GM18519 (cell line): ENCODE measurements around the gene FZD10.

ENCODE experiments used
- ATAC-seq: cut with Tn5 transposase; IDR thresholded peaks from one replicate; pipeline ENCODE4 v1.9.1; 2021; ENCODE audit warnings: mild to moderate bottlenecking, moderate library complexity; ENCODE audit not compliant: unreplicated experiment, low FRiP score

Gene FZD10

GRCh38 chr12:130153803-130154202 is 8.5 kb upstream of the FZD10 start:
- ATAC-seq: no peak

DNA sequence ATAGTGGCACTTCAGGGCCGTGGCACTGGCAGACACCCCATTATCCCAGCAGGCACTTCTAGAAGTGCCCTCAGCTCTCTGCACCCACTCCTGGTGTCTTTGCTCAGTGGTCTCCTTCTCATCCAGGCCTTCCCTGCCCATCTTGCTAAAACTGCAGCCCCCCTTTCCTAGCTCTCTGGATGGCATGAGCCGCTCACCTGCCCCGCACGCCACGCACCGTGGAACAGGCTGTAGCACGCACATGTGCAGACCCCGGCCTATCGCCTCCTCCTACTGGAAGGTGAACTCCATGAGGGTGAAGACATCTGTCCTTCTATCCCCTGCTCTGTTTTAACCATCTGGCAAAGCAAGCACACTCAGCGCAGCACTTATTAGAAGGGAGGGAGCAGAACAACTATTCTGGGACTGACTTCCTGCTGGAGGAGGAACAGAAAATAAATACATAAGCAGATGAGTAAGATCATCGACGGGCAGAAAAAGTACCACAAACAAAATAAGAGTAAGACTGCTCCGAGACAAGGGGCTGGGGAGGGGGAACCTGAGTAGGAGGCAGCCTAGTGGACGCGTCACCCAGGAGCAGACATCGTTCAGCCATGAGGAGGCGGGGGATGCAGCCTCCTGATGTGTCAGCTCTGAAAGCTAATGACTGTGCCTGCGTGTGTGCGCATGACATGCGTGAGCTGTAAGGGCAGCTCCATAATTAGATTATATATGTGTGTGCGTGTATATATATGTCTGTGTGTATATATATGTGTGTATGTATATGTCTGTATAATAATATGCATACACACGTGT is 7.8 kb upstream of the FZD10 start:
- ATAC-seq: no peak

- no peak for ATAC-seq
Observed at GRCh38 chr12:130155416-130156073, 6.7 kb upstream of the FZD10 start.

DNA sequence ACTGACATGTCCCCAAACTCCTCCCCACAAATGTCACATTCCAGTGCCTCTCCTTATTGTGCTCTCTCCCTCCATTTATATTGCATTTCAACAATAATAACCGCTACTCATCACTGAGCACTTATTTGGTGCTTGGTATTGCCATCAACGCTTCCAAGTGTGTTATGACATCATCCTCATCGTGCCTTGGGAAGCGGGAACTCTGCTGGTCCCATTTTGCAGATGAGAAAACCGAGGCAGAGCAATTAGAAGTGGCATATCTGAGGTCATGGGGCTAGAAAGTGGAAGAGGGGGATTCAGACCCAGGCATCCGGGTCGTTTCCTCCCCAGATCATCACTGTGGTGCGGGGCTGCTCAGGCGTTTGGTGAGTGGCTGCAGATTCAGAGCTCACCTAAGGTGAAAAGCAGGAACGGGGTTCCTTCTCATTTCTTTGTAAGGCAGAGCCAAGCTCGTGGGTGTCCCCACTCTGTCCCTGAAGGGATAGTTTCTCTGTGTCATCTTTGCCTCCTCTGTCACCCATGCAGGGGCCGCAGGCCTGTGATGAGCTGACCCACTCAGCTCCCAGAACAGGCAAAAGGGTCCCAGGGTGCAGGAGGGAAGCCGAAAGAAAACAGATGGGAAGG is 5.5 kb upstream of the FZD10 start:
- no peak for ATAC-seq

DNA sequence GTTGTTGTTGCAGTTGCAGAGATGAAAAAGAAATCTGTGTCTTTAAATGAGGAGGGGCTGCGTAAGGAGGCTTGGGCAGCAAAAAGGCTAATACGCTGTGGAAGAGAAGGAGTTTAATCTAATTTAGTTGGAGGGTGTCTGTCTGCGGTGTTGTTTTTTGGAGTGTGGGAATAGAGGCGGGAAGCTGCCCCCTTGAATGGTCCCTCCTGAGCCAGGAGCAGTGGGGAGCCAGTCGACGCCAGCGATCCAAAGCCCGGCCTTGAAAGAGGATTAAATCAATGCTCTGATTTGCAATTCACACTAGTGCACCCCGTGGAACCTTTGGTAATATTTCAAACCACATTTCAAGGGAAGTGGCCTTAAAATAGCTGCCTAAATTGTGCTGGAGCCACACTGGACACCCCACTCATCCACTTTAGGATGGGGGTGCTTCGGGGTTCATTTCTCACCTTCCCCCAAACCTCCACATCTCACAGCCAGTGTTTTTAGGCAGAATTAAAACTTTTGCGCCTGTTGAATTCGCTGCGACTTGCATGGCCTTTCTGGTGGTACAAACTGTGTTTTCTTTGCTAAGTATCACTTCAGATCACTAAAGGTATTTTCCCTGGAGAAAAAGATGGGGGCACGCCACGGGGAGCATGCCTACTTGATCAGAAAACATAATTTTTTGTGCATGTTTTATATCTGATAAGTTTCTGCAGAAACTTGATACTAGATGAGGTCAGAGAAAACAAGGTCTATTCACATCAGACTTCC is 4.1 kb upstream of the FZD10 start:
- ATAC-seq: no peak

DNA sequence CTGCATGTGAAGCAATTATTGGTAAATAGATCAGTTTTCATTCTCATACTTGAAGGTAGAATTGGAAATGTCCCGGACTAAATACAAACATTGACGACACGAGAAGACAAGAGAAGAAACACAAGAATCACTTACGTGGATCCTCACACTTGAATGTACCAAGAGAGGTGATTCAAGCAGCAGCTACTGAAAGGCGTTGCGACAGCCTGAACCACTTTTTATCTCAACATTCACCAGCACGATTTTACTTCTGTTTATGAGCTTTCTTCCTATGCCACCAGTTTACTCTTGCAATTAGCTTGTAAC is 3.6 kb upstream of the FZD10 start:
- no peak for ATAC-seq

DNA sequence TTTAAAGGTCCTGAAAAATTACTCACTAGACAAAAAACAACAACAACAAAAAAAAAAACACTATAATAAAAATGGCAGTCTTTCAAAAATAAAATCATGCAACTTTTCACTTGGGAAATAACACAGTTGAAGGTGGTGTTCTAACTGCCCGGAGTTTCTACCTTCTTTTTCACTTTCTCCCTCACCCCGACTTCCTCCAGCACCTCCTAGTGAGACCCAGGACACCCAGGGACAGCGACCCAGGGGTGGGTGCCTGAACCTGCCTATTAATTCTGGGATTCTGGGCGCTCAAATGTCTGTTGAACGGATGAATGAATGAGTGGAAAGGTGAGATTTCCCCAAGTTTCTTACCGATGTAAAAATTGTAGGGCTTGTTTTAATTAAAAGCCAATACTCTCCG is 2.0 kb upstream of the FZD10 start:
- ATAC-seq: no peak

- no peak for ATAC-seq
Observed at GRCh38 chr12:130160711-130161231, 1.5 kb upstream of the FZD10 start.

DNA sequence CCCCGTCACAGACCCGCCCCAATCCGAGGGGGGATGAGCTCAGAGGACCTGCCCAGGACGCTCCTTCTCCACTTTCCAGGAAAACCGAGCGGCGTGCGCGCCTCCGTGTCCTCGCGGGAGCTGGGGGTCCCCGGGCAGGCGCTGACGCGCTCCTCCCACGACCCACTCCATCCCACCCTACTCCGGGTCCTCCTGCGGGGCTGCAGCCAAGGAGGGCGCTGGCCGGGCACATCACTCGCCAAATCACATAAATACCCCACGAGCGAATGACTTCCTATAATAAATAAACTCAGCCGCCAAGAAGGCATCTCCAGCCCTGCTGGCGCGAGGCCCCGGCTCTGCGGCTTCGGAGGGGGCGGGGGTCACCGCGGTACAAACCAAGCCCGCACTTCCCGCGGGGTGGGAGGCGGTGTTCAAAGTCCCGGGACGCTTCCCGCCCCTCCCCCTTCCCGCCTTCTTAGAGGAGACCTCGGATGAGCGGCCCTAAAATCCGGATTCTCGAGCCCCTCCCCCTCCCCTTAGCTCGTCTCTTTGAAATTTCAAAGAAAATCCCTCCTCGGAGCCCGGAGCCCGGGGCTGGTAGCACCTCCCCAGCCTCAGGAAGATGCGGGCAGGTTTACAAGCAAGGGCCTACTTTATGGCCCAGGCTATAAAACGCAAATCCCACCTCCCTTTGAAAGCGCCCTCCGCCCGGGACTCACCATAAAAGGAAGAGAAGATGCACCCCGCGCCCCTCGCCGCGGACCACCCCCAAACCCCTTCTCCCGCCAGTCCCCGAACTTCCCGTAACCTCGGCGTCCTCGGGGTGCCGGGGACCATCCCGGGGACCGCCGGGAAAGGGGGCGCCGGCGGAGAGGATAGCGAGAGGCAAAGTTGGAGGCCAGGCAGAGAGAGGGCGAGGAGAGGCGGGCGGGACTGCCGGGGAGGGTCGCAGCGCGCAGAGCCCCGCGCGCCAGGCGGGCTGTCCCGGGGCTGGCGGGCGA is 712 bp upstream of the FZD10 start:
- no peak for ATAC-seq

GRCh38 chr12:130162745-130163460 is 639 bp downstream of the FZD10 start:
- ATAC-seq: no peak

DNA sequence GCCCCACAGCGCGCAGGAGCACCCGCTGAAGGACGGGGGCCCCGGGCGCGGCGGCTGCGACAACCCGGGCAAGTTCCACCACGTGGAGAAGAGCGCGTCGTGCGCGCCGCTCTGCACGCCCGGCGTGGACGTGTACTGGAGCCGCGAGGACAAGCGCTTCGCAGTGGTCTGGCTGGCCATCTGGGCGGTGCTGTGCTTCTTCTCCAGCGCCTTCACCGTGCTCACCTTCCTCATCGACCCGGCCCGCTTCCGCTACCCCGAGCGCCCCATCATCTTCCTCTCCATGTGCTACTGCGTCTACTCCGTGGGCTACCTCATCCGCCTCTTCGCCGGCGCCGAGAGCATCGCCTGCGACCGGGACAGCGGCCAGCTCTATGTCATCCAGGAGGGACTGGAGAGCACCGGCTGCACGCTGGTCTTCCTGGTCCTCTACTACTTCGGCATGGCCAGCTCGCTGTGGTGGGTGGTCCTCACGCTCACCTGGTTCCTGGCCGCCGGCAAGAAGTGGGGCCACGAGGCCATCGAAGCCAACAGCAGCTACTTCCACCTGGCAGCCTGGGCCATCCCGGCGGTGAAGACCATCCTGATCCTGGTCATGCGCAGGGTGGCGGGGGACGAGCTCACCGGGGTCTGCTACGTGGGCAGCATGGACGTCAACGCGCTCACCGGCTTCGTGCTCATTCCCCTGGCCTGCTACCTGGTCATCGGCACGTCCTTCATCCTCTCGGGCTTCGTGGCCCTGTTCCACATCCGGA is 1.4 kb downstream of the FZD10 start:
- ATAC-seq: no peak

DNA sequence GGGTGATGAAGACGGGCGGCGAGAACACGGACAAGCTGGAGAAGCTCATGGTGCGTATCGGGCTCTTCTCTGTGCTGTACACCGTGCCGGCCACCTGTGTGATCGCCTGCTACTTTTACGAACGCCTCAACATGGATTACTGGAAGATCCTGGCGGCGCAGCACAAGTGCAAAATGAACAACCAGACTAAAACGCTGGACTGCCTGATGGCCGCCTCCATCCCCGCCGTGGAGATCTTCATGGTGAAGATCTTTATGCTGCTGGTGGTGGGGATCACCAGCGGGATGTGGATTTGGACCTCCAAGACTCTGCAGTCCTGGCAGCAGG is 1.9 kb downstream of the FZD10 start:
- no peak for ATAC-seq

DNA sequence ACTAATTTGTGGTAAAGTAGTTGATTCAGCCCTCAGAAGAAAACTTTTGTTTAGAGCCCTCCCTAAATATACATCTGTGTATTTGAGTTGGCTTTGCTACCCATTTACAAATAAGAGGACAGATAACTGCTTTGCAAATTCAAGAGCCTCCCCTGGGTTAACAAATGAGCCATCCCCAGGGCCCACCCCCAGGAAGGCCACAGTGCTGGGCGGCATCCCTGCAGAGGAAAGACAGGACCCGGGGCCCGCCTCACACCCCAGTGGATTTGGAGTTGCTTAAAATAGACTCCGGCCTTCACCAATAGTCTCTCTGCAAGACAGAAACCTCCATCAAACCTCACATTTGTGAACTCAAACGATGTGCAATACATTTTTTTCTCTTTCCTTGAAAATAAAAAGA is 2.7 kb downstream of the FZD10 start:
- no peak for ATAC-seq

GRCh38 chr12:130166306-130166705 is 4.0 kb downstream of the FZD10 start:
- ATAC-seq: no peak

- ATAC-seq: no peak
Observed at GRCh38 chr12:130167537-130167936, 5.3 kb downstream of the FZD10 start.

DNA sequence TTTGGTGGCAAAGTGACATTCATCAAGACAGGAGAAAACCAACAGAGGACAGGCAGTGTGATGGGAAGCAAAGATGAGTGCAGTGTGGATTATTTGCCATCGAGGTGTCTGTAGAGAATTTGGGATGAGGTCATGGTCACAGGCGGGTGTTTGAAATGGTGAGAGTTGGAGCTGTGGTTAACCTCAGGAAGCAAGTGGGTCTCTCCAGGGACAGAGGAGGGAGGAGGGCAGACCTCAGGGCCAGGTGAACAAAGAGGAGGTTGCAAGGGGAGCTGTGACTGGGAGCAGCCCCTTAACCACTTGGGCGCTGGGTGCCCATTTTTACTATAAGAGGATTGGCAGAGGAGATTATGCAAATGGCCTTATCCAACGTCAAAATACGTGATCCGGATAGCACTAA is 7.0 kb downstream of the FZD10 start:
- ATAC-seq: no peak

GRCh38 chr12:130169924-130170323 is 7.7 kb downstream of the FZD10 start:
- ATAC-seq: no peak

GRCh38 chr12:130170611-130171010 is 8.3 kb downstream of the FZD10 start:
- ATAC-seq: no peak
